ENCODE data around the gene PTPRM. TPM values are rescaled to one million over a fixed set of nuclear protein-coding genes. Genes with fewer than 3 reads are reported as not detected.

Gene PTPRM
- total RNA-seq, 4 donors from 2014 or later: 81.5 to 98.9 (median 86.8) TPM

- 89 to 93% methylated on average over 8 to 10 of the region's 10 CpGs for WGBS, 2 donors (ENCODE audit: low coverage in 1 of 2)
Observed at GRCh38 chr18:8330575-8330974, 763.5 kb downstream of the PTPRM start.

GRCh38 chr18:8332286-8332685 lies 765.2 kb downstream of the PTPRM start:
- Histone ChIP-seq H3K27me3 (no peaks in the 10 kb centered on the region), H3K4me1 (peaks cover 0 to 23% (median 0%) of the 10 kb centered on the region in 3 donors), H3K9me3 (no peaks in the 10 kb centered on the region), H3K36me3 (peaks cover 0 to 4% of the 10 kb centered on the region in 2 donors), H3K4me3 (no peak overlapping the region), H3K27ac (no peak overlapping the region)
- no peak for ATAC-seq
- 88 to 93% methylated on average over 4 of the region's 4 CpGs for WGBS, 2 donors (ENCODE audit: low coverage in 1 of 2)
- TF ChIP-seq EP300 (IDR thresholded peaks at IDR 0.05): no peak
- TF ChIP-seq CTCF (IDR thresholded peaks at IDR 0.05): no peak
- TF ChIP-seq POLR2A (IDR thresholded peaks at IDR 0.05): no peak
- TF ChIP-seq POLR2AphosphoS5 (IDR thresholded peaks at IDR 0.05): no peak

More at GRCh38 chr18:8330575-8330974, 763.5 kb downstream of the PTPRM start:
- Histone ChIP-seq H3K4me3 (no peak overlapping the region), H3K27me3 (no peaks in the 10 kb centered on the region), H3K27ac (no peak overlapping the region), H3K9me3 (no peaks in the 10 kb centered on the region), H3K4me1 (peaks cover 0 to 26% (median 0%) of the 10 kb centered on the region in 3 donors), H3K36me3 (peaks cover 0 to 4% of the 10 kb centered on the region in 2 donors)
- no peak for ATAC-seq
- TF ChIP-seq EP300 (IDR thresholded peaks at IDR 0.05) (no peak), POLR2AphosphoS5 (IDR thresholded peaks at IDR 0.05) (no peak), CTCF (IDR thresholded peaks at IDR 0.05) (no peak), POLR2A (IDR thresholded peaks at IDR 0.05) (no peak)

- ATAC-seq: no peak
- no peak for TF ChIP-seq POLR2AphosphoS5 (IDR thresholded peaks at IDR 0.05)
- no peak for TF ChIP-seq CTCF (IDR thresholded peaks at IDR 0.05)
- TF ChIP-seq POLR2A (IDR thresholded peaks at IDR 0.05): no peak
- TF ChIP-seq EP300 (IDR thresholded peaks at IDR 0.05): no peak
Observed at GRCh38 chr18:8333961-8334360, 766.8 kb downstream of the PTPRM start.

GRCh38 chr18:8337211-8337610 lies 770.1 kb downstream of the PTPRM start:
- Histone ChIP-seq H3K4me1 (peaks cover 0 to 23% (median 4%) of the 10 kb centered on the region in 3 donors), H3K36me3 (peaks cover 0 to 4% of the 10 kb centered on the region in 2 donors), H3K9me3 (no peaks in the 10 kb centered on the region), H3K27ac (no peak overlapping the region), H3K4me3 (no peak overlapping the region), H3K27me3 (no peaks in the 10 kb centered on the region)
- ATAC-seq: no peak
- TF ChIP-seq POLR2AphosphoS5 (IDR thresholded peaks at IDR 0.05) (no peak), POLR2A (IDR thresholded peaks at IDR 0.05) (no peak), CTCF (IDR thresholded peaks at IDR 0.05) (no peak), EP300 (IDR thresholded peaks at IDR 0.05) (no peak)
- WGBS, 2 donors (ENCODE audit: low coverage in 1 of 2): 75% methylated on average over 3 of the region's 3 CpGs; no CpG with 5 or more reads in 1 of the 2 donors

More at GRCh38 chr18:8333961-8334360, 766.8 kb downstream of the PTPRM start:
- no peaks in the 10 kb centered on the region for H3K9me3 ChIP-seq
- H3K27ac ChIP-seq: no peak overlapping the region
- H3K36me3 ChIP-seq: peaks cover 0 to 4% of the 10 kb centered on the region in 2 donors
- H3K4me3 ChIP-seq: no peak overlapping the region
- H3K4me1 ChIP-seq: peaks cover 0 to 6% (median 0%) of the 10 kb centered on the region in 3 donors
- 100% methylated on average over 1 of the region's 1 CpG; no CpG with 5 or more reads in 1 of the 2 donors for WGBS, 2 donors (ENCODE audit: low coverage in 1 of 2)
- no peaks in the 10 kb centered on the region for H3K27me3 ChIP-seq

GRCh38 chr18:8339210-8339609 lies 772.1 kb downstream of the PTPRM start:
- H3K36me3 ChIP-seq: peaks cover 0 to 11% of the 10 kb centered on the region in 2 donors
- H3K27ac ChIP-seq: no peak overlapping the region
- WGBS, 2 donors (ENCODE audit: low coverage in 1 of 2): 77 to 100% methylated on average over 1 to 4 of the region's 4 CpGs
- no peak for ATAC-seq
- no peak overlapping the region for H3K4me3 ChIP-seq
- H3K9me3 ChIP-seq: no peaks in the 10 kb centered on the region
- H3K27me3 ChIP-seq: no peaks in the 10 kb centered on the region
- peaks cover 0 to 23% (median 4%) of the 10 kb centered on the region in 3 donors for H3K4me1 ChIP-seq
- TF ChIP-seq EP300 (IDR thresholded peaks at IDR 0.05): no peak

Measured in gastroesophageal sphincter (tissue), 4 donors.